Measurements from ENCODE around the gene PHLPP1.

PHLPP1 gene

DNA sequence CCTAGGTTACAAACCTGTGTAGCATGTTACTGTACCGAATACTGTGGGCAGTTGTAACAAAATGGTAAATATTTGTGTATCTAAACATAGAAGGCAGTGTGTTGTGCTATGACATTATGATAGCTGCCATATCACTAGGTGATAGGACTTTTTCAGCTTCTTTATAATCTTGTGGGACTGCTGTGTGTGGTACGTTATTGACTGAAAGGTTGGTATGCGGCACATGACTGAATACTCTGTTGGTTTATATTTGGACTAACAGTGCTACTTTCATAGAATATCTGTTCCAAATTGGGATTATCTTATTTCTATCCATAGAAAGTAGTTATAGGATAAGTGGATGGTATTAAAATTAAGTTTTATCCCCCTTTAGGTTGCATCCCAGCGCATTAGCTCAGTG lies 144.7 kb downstream of the PHLPP1 start (continued):
- TF ChIP-seq PATZ1 (CRISPR knock-in tag; IDR thresholded peaks at IDR 0.05; ENCODE audit: borderline replicate concordance) (no peak), OSR1 (CRISPR knock-in tag; IDR thresholded peaks at IDR 0.05) (no peak)

GRCh38 chr18:62862466-62862865 lies 147.1 kb downstream of the PHLPP1 start:
- TF ChIP-seq TSHZ2 (CRISPR knock-in tag; IDR thresholded peaks at IDR 0.05) (no peak), OSR1 (CRISPR knock-in tag; IDR thresholded peaks at IDR 0.05) (no peak), PPARA (CRISPR knock-in tag; IDR thresholded peaks at IDR 0.05; ENCODE audit: borderline replicate concordance) (no peak), BACH2 (CRISPR knock-in tag; IDR thresholded peaks at IDR 0.05; ENCODE audit: borderline replicate concordance) (no peak), GLIS3 (CRISPR knock-in tag; IDR thresholded peaks at IDR 0.05) (no peak), ZNF565 (CRISPR knock-in tag; conservative IDR thresholded peaks at IDR 0.05; ENCODE audit: low read depth) (no peak), TCF4 (CRISPR knock-in tag; IDR thresholded peaks at IDR 0.05; ENCODE audit: borderline replicate concordance) (no peak), ZNF8 (CRISPR knock-in tag; IDR thresholded peaks at IDR 0.05) (no peak), CSDC2 (CRISPR knock-in tag; IDR thresholded peaks at IDR 0.05) (no peak), SNAI2 (CRISPR knock-in tag; IDR thresholded peaks at IDR 0.05) (no peak), ZFP30 (CRISPR knock-in tag; IDR thresholded peaks at IDR 0.05) (no peak), POU6F1 (CRISPR knock-in tag; IDR thresholded peaks at IDR 0.05; ENCODE audit: borderline replicate concordance, low read depth) (no peak), TOX (CRISPR knock-in tag; IDR thresholded peaks at IDR 0.05; ENCODE audit: borderline replicate concordance) (no peak), ZC3H10 (CRISPR knock-in tag; IDR thresholded peaks at IDR 0.05) (no peak), ISL1 (CRISPR knock-in tag; IDR thresholded peaks at IDR 0.05) (no peak), ZNF70 (CRISPR knock-in tag; IDR thresholded peaks at IDR 0.05) (no peak), RARB (CRISPR knock-in tag; IDR thresholded peaks at IDR 0.05) (no peak), CSRNP3 (CRISPR knock-in tag; IDR thresholded peaks at IDR 0.05) (no peak), ZFP3 (CRISPR knock-in tag; IDR thresholded peaks at IDR 0.05) (no peak)
- TF ChIP-seq, protein P1, sequence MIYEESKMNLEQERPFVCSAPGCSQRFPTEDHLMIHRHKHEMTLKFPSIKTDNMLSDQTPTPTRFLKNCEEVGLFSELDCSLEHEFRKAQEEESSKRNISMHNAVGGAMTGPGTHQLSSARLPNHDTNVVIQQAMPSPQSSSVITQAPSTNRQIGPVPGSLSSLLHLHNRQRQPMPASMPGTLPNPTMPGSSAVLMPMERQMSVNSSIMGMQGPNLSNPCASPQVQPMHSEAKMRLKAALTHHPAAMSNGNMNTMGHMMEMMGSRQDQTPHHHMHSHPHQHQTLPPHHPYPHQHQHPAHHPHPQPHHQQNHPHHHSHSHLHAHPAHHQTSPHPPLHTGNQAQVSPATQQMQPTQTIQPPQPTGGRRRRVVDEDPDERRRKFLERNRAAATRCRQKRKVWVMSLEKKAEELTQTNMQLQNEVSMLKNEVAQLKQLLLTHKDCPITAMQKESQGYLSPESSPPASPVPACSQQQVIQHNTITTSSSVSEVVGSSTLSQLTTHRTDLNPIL (CRISPR knock-in tag; IDR thresholded peaks at IDR 0.05; ENCODE audit: low read depth): no peak
- ATAC-seq: no peak

DNA sequence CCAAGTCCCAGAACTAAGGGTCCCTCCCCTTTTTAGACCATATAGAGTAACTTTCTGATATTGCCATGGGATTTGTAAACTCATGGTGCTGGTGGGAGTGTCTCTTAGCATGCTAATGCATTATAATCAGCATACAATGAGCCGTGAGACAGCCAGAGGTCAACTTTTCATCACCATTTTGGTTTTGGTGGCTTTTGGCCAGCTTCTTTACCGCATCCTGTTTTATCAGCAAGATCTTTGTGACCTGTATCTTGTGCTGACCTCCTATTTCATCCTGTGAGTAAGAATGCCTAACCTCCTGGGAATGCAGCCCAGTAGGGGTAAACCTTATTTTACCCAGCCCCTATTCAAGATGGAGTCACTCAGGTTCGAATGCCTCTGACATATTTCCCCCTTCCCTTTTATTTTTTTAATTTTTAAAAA lies 148.2 kb downstream of the PHLPP1 start:
- TF ChIP-seq RARB (CRISPR knock-in tag; IDR thresholded peaks at IDR 0.05) (peak; percentile 82; the same call in 1 of the 2 replicates), TOX (CRISPR knock-in tag; IDR thresholded peaks at IDR 0.05; ENCODE audit: borderline replicate concordance) (peak; percentile 78; the same call in 1 of the 2 replicates), OSR1 (CRISPR knock-in tag; IDR thresholded peaks at IDR 0.05) (peak; percentile 98), SNAI2 (CRISPR knock-in tag; IDR thresholded peaks at IDR 0.05) (no peak)
- TF ChIP-seq, protein P1 (CRISPR knock-in tag; IDR thresholded peaks at IDR 0.05; ENCODE audit: low read depth): no peak
- no peak; the same call in 2 of the 3 replicates for ATAC-seq

Measured in SK-N-SH treated with all-trans-retinoic acid at 6 μM for 48 hours (cell line).